B cell (primary cell): ENCODE measurements around the gene N4BP2.

Experiments
- EZH2 ChIP-seq: IDR thresholded peaks from 2 replicates; pipeline ENCODE4 v1.6.1; 2012; ENCODE audit warnings: borderline replicate concordance, low read depth, mild to moderate bottlenecking, moderate library complexity, low read length; ENCODE audit not compliant: insufficient read depth, poor library complexity, severe bottlenecking
- TF ChIP-seq, protein P1 (sequence below): fragments of 200-600 bp; IDR thresholded peaks from one replicate; pipeline ENCODE4 v1.8.0; 2022; ENCODE audit warnings: antibody characterized with exemption, mild to moderate bottlenecking

DNA sequence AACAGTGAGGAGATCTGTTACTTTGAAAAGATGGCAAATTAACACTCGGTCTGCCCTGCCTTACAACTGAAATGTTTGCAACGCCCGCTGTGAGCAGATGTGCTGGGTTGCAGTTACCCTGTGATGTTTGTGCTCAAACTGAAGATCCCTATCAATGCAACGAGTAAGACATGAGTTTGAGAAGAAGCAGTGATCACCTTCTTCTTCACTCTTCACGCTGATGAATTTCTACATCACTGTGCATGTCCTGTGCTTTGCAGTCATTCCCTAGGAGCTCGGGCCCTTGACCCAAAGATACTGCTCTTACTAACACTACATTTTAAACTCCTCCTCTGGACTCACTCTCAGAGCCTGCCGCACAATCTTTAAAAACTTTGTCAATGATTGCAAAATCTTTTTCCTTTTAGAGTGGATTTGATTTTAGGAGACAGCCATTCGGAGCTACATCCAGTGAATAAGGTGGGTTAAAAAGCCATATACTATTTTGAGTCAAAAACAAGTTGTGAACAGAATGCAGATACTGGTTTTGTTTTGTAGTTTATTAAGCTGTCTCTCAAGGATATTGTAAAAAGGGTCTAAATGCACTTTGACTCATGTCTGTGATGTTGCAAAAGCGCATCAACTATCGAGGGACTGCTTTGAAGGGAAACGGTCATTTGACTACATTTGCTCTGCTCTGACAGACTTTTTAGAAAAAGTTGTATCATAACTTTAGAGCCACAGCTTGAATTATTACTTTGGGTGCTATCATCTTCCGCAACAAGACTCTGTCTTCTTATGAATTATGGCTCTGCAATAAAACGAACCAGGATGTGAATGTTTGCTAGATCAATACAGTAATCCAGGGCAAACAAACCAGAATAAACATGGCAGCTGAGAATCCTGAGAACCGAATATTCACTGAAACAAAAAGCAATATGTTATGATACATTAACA lies 134.5 kb downstream of the N4BP2 start:
- TF ChIP-seq, protein P1, sequence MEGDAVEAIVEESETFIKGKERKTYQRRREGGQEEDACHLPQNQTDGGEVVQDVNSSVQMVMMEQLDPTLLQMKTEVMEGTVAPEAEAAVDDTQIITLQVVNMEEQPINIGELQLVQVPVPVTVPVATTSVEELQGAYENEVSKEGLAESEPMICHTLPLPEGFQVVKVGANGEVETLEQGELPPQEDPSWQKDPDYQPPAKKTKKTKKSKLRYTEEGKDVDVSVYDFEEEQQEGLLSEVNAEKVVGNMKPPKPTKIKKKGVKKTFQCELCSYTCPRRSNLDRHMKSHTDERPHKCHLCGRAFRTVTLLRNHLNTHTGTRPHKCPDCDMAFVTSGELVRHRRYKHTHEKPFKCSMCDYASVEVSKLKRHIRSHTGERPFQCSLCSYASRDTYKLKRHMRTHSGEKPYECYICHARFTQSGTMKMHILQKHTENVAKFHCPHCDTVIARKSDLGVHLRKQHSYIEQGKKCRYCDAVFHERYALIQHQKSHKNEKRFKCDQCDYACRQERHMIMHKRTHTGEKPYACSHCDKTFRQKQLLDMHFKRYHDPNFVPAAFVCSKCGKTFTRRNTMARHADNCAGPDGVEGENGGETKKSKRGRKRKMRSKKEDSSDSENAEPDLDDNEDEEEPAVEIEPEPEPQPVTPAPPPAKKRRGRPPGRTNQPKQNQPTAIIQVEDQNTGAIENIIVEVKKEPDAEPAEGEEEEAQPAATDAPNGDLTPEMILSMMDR = no peak
- no peak for TF ChIP-seq EZH2
